Brain microvascular endothelial cell (primary cell): Measurements from ENCODE around the gene GDA.

Experiments
- DNase-seq: peaks from one replicate; pipeline ENCODE4 v3.0.0-alpha.2; 2020
- H3K27ac ChIP-seq: fragments of 250-450 bp; sonication (Bioruptor Pico); 2 replicates; pipeline ENCODE4 v1.5.1; 2020; ENCODE audit warnings: mild to moderate bottlenecking, moderate library complexity
- H3K27me3 ChIP-seq: fragments of 250-450 bp; sonication (Bioruptor Pico); replicated peaks from 2 replicates; pipeline ENCODE4 v1.5.1; 2020; ENCODE audit warnings: mild to moderate bottlenecking
- H3K36me3 ChIP-seq: fragments of 250-450 bp; sonication (Bioruptor Pico); replicated peaks from 2 replicates; pipeline ENCODE4 v1.5.1; 2020; ENCODE audit warnings: mild to moderate bottlenecking
- H3K4me3 ChIP-seq: 2 replicates; pipeline ENCODE4 v1.5.1; 2011; ENCODE audit warnings: low read depth, mild to moderate bottlenecking, control low read depth, low read length, moderate library complexity
- CTCF ChIP-seq: IDR thresholded peaks from 2 replicates; pipeline ENCODE4 v1.5.1; 2011; ENCODE audit warnings: low read depth, mild to moderate bottlenecking, moderate library complexity, low read length, control low read depth, inconsistent platforms; ENCODE audit errors: missing control alignments
- in situ Hi-C: cut with HindIII; loops from 2 replicates; pipeline ENCODE4 v1.10.0; 2017; ENCODE audit warnings: low sequenced_read_pairs, low pct_ligation_motif_present

Gene GDA

GRCh38 chr9:72187121-72187695 lies 38.0 kb downstream of the GDA start:
- no peak for DNase-seq
- Histone ChIP-seq H3K27ac (no peak overlapping the region), H3K4me3 (no peak overlapping the region), H3K36me3 (no peaks in the 10 kb centered on the region), H3K27me3 (no peaks in the 10 kb centered on the region)
- TF ChIP-seq CTCF, result no peak
- in situ Hi-C loops, result no loop called here

GRCh38 chr9:72188232-72188631 lies 39.0 kb downstream of the GDA start:
- no peak for DNase-seq
- Histone ChIP-seq H3K36me3 (no peaks in the 10 kb centered on the region), H3K4me3 (no peak overlapping the region), H3K27me3 (no peaks in the 10 kb centered on the region), H3K27ac (no peak overlapping the region)
- in situ Hi-C loops, result no loop called here
- TF ChIP-seq CTCF, result no peak

GRCh38 chr9:72193478-72193881 lies 44.2 kb downstream of the GDA start:
- H3K4me3 ChIP-seq, result no peak overlapping the region
- H3K27me3 ChIP-seq, result no peaks in the 10 kb centered on the region
- H3K36me3 ChIP-seq, result no peaks in the 10 kb centered on the region
- TF ChIP-seq CTCF, result no peak
- no peak for DNase-seq
- no peak overlapping the region for H3K27ac ChIP-seq
- in situ Hi-C loops, result no loop called here

GRCh38 chr9:72199238-72199637 lies 50.0 kb downstream of the GDA start:
- Histone ChIP-seq H3K27ac (no peak overlapping the region), H3K36me3 (no peaks in the 10 kb centered on the region), H3K27me3 (no peaks in the 10 kb centered on the region), H3K4me3 (no peak overlapping the region)
- in situ Hi-C loops, result no loop called here
- no peak for TF ChIP-seq CTCF
- no peak for DNase-seq

- H3K27me3 ChIP-seq, result no peaks in the 10 kb centered on the region
- H3K27ac ChIP-seq, result no peak overlapping the region
- H3K36me3 ChIP-seq, result no peaks in the 10 kb centered on the region
- no peak for TF ChIP-seq CTCF
- in situ Hi-C loops, result no loop called here
- no peak for DNase-seq
- H3K4me3 ChIP-seq, result no peak overlapping the region
Observed at GRCh38 chr9:72200452-72200851, 51.2 kb downstream of the GDA start.

- DNase-seq, result no peak
- in situ Hi-C loops, result no loop called here
Observed at GRCh38 chr9:72202009-72202408, 52.8 kb downstream of the GDA start.

More at GRCh38 chr9:72202009-72202408, 52.8 kb downstream of the GDA start:
- H3K27ac ChIP-seq, result no peak overlapping the region
- TF ChIP-seq CTCF, result no peak
- H3K4me3 ChIP-seq, result no peak overlapping the region
- no peaks in the 10 kb centered on the region for H3K27me3 ChIP-seq
- H3K36me3 ChIP-seq, result no peaks in the 10 kb centered on the region
